Measurements from ENCODE around the gene PRR29. TPM values are rescaled to one million over a fixed set of nuclear protein-coding genes. Genes with fewer than 3 reads are reported as not detected.

The PRR29 gene
- total and polyA plus RNA-seq, 2 donors = 0.28 to 0.43 TPM

- Histone ChIP-seq H3K4me1 (ENCODE audit: control insufficient read depth in 2 of 2, insufficient read depth in 2 of 2, low read length in 2 of 2) (peaks cover 0 to 3% of the 10 kb centered on the region in 2 donors), H3K27me3 (ENCODE audit: control insufficient read depth in 2 of 2, insufficient read depth in 1 of 2, low read length in 1 of 2) (no peaks in the 10 kb centered on the region), H3K4me3 (ENCODE audit: low read length in 2 of 2) (no peak overlapping the region), H3K9me3 (ENCODE audit: control insufficient read depth in 2 of 2, insufficient read depth in 1 of 2, low read length in 1 of 2) (no peaks in the 10 kb centered on the region), H3K27ac (ENCODE audit: low read depth in 1 of 2, low read length in 1 of 2) (no peak overlapping the region), H3K36me3 (ENCODE audit: control insufficient read depth in 2 of 2, insufficient read depth in 2 of 2, low read length in 1 of 2) (peaks cover 44 to 61% of the 10 kb centered on the region in 2 donors)
- 48% methylated on average over 11 of the region's 11 CpGs for WGBS
- DNase-seq (ENCODE audit: low read depth in 6 of 9, low spot score in 9 of 9) = no peak
Measured at GRCh38 chr17:64041912-64042311, 43.8 kb downstream of the PRR29 start.

GRCh38 chr17:64042700-64043485 is 44.7 kb downstream of the PRR29 start:
- DNase-seq (ENCODE audit: low read depth in 6 of 9, low spot score in 9 of 9) = no peak
- Histone ChIP-seq H3K4me1 (ENCODE audit: control insufficient read depth in 2 of 2, insufficient read depth in 2 of 2, low read length in 2 of 2) (peaks cover 0 to 3% of the 10 kb centered on the region in 2 donors), H3K36me3 (ENCODE audit: control insufficient read depth in 2 of 2, insufficient read depth in 2 of 2, low read length in 1 of 2) (peaks cover 44 to 61% of the 10 kb centered on the region in 2 donors), H3K4me3 (ENCODE audit: low read length in 2 of 2) (no peak overlapping the region), H3K27me3 (ENCODE audit: control insufficient read depth in 2 of 2, insufficient read depth in 1 of 2, low read length in 1 of 2) (no peaks in the 10 kb centered on the region), H3K27ac (ENCODE audit: low read depth in 1 of 2, low read length in 1 of 2) (no peak overlapping the region), H3K9me3 (ENCODE audit: control insufficient read depth in 2 of 2, insufficient read depth in 1 of 2, low read length in 1 of 2) (no peaks in the 10 kb centered on the region)
- WGBS = 94% methylated on average over 12 of the region's 12 CpGs

- no peaks in the 10 kb centered on the region for H3K27me3 ChIP-seq (ENCODE audit: control insufficient read depth in 2 of 2, insufficient read depth in 1 of 2, low read length in 1 of 2)
- H3K4me1 ChIP-seq (ENCODE audit: control insufficient read depth in 2 of 2, insufficient read depth in 2 of 2, low read length in 2 of 2) = peaks cover 0 to 3% of the 10 kb centered on the region in 2 donors
- no peak overlapping the region for H3K4me3 ChIP-seq (ENCODE audit: low read length in 2 of 2)
- no peak for DNase-seq (ENCODE audit: low read depth in 6 of 9, low spot score in 9 of 9)
- 92% methylated on average over 13 of the region's 13 CpGs for WGBS
- H3K36me3 ChIP-seq (ENCODE audit: control insufficient read depth in 2 of 2, insufficient read depth in 2 of 2, low read length in 1 of 2) = peaks cover 54 to 74% of the 10 kb centered on the region in 2 donors
- no peak overlapping the region for H3K27ac ChIP-seq (ENCODE audit: low read depth in 1 of 2, low read length in 1 of 2)
- no peaks in the 10 kb centered on the region for H3K9me3 ChIP-seq (ENCODE audit: control insufficient read depth in 2 of 2, insufficient read depth in 1 of 2, low read length in 1 of 2)
Measured at GRCh38 chr17:64045176-64045575, 47.0 kb downstream of the PRR29 start.

GRCh38 chr17:64048805-64049204 is 50.7 kb downstream of the PRR29 start:
- Histone ChIP-seq H3K4me3 (ENCODE audit: low read length in 2 of 2) (no peak overlapping the region), H3K9me3 (ENCODE audit: control insufficient read depth in 2 of 2, insufficient read depth in 1 of 2, low read length in 1 of 2) (no peaks in the 10 kb centered on the region), H3K36me3 (ENCODE audit: control insufficient read depth in 2 of 2, insufficient read depth in 2 of 2, low read length in 1 of 2) (peaks cover 56 to 78% of the 10 kb centered on the region in 2 donors), H3K4me1 (ENCODE audit: control insufficient read depth in 2 of 2, insufficient read depth in 2 of 2, low read length in 2 of 2) (peaks cover 7 to 8% of the 10 kb centered on the region in 2 donors), H3K27ac (ENCODE audit: low read depth in 1 of 2, low read length in 1 of 2) (no peak overlapping the region), H3K27me3 (ENCODE audit: control insufficient read depth in 2 of 2, insufficient read depth in 1 of 2, low read length in 1 of 2) (no peaks in the 10 kb centered on the region)
- no peak for DNase-seq (ENCODE audit: low read depth in 6 of 9, low spot score in 9 of 9)
- WGBS = 96% methylated on average over 9 of the region's 9 CpGs

GRCh38 chr17:64051153-64051552 is 53.0 kb downstream of the PRR29 start:
- H3K4me3 ChIP-seq (ENCODE audit: low read length in 2 of 2) = no peak overlapping the region

GRCh38 chr17:64053101-64053500 is 55.0 kb downstream of the PRR29 start:
- DNase-seq (ENCODE audit: low read depth in 6 of 9, low spot score in 9 of 9) = no peak
- H3K27ac ChIP-seq (ENCODE audit: low read depth in 1 of 2, low read length in 1 of 2) = no peak overlapping the region
- H3K9me3 ChIP-seq (ENCODE audit: control insufficient read depth in 2 of 2, insufficient read depth in 1 of 2, low read length in 1 of 2) = peaks cover 0 to 2% of the 10 kb centered on the region in 2 donors
- WGBS = over 99% methylated on average over 10 of the region's 10 CpGs
- H3K27me3 ChIP-seq (ENCODE audit: control insufficient read depth in 2 of 2, insufficient read depth in 1 of 2, low read length in 1 of 2) = no peaks in the 10 kb centered on the region
- peaks cover 12 to 28% of the 10 kb centered on the region in 2 donors for H3K4me1 ChIP-seq (ENCODE audit: control insufficient read depth in 2 of 2, insufficient read depth in 2 of 2, low read length in 2 of 2)
- peaks cover 60 to 79% of the 10 kb centered on the region in 2 donors for H3K36me3 ChIP-seq (ENCODE audit: control insufficient read depth in 2 of 2, insufficient read depth in 2 of 2, low read length in 1 of 2)
- no peak overlapping the region for H3K4me3 ChIP-seq (ENCODE audit: low read length in 2 of 2)

More at GRCh38 chr17:64051153-64051552, 53.0 kb downstream of the PRR29 start:
- H3K27me3 ChIP-seq (ENCODE audit: control insufficient read depth in 2 of 2, insufficient read depth in 1 of 2, low read length in 1 of 2) = no peaks in the 10 kb centered on the region
- WGBS = 10% methylated on average over 1 of the region's 1 CpG
- H3K9me3 ChIP-seq (ENCODE audit: control insufficient read depth in 2 of 2, insufficient read depth in 1 of 2, low read length in 1 of 2) = peaks cover 0 to 2% of the 10 kb centered on the region in 2 donors
- peaks cover 8 to 11% of the 10 kb centered on the region in 2 donors for H3K4me1 ChIP-seq (ENCODE audit: control insufficient read depth in 2 of 2, insufficient read depth in 2 of 2, low read length in 2 of 2)
- peak in 2 of 9 donors; percentile 48 to 74 for DNase-seq (ENCODE audit: low read depth in 6 of 9, low spot score in 9 of 9)
- peaks cover 55 to 77% of the 10 kb centered on the region in 2 donors for H3K36me3 ChIP-seq (ENCODE audit: control insufficient read depth in 2 of 2, insufficient read depth in 2 of 2, low read length in 1 of 2)
- H3K27ac ChIP-seq (ENCODE audit: low read depth in 1 of 2, low read length in 1 of 2) = peak overlapping the region; percentile 48 to 52

Other genes starting within 250 kb of the PRR29 start
- 34.7 TPM for gene CCDC47, start 224.8 kb upstream of the PRR29 start, total RNA-seq
- 25.9 TPM for gene CCDC47, start 224.8 kb upstream of the PRR29 start, polyA plus RNA-seq
- 58.9 TPM for gene DDX42, start 224.2 kb upstream of the PRR29 start, total RNA-seq
- 92.8 TPM for gene DDX42, start 224.2 kb upstream of the PRR29 start, polyA plus RNA-seq
- gene PSMC5, start 170.9 kb upstream of the PRR29 start, total RNA-seq = 31.7 TPM
- 179 TPM for gene PSMC5, start 170.9 kb upstream of the PRR29 start, polyA plus RNA-seq
- 32.9 TPM for gene FTSJ3, start 170.7 kb upstream of the PRR29 start, total RNA-seq
- 21.0 TPM for gene FTSJ3, start 170.7 kb upstream of the PRR29 start, polyA plus RNA-seq
- 72.1 TPM for gene SMARCD2, start 155.7 kb upstream of the PRR29 start, total RNA-seq
- 68.9 TPM for gene SMARCD2, start 155.7 kb upstream of the PRR29 start, polyA plus RNA-seq
- 1.0 TPM for gene CSH2, start 124.7 kb upstream of the PRR29 start, total RNA-seq
- gene CSH2, start 124.7 kb upstream of the PRR29 start, polyA plus RNA-seq = 11.2 TPM
- 0.24 TPM for gene GH2, start 116.4 kb upstream of the PRR29 start, total RNA-seq
- gene GH2, start 116.4 kb upstream of the PRR29 start, polyA plus RNA-seq = 1.2 TPM
- 2.3 TPM for gene CSH1, start 101.8 kb upstream of the PRR29 start, total RNA-seq
- gene CSH1, start 101.8 kb upstream of the PRR29 start, polyA plus RNA-seq = 11.6 TPM
- gene CSHL1, start 87.1 kb upstream of the PRR29 start, total RNA-seq = 0.24 TPM
- gene CSHL1, start 87.1 kb upstream of the PRR29 start, polyA plus RNA-seq = 1.3 TPM
- gene GH1, start 79.5 kb upstream of the PRR29 start, total RNA-seq = 0.33 TPM
- 3.1 TPM for gene GH1, start 79.5 kb upstream of the PRR29 start, polyA plus RNA-seq
- 19.5 TPM for gene CD79B, start 66.0 kb upstream of the PRR29 start, total RNA-seq
- 34.1 TPM for gene CD79B, start 66.0 kb upstream of the PRR29 start, polyA plus RNA-seq
- 0.19 TPM for gene SCN4A, start 25.4 kb upstream of the PRR29 start, total RNA-seq
- 0.46 TPM for gene SCN4A, start 25.4 kb upstream of the PRR29 start, polyA plus RNA-seq
- 53.9 TPM for gene ICAM2, start 22.3 kb downstream of the PRR29 start, total RNA-seq
- 38.6 TPM for gene ICAM2, start 22.3 kb downstream of the PRR29 start, polyA plus RNA-seq
- gene ERN1, start 131.8 kb downstream of the PRR29 start, total RNA-seq = 5.9 TPM
- gene ERN1, start 131.8 kb downstream of the PRR29 start, polyA plus RNA-seq = 7.4 TPM